ENCODE data around the gene ERICH6. TPM values are rescaled to one million over a fixed set of nuclear protein-coding genes. Genes with fewer than 3 reads are reported as not detected.

Gene ERICH6
- total and polyA plus RNA-seq, 2 experiments from 2014 or later: 0.32 TPM; not detected in 1

- no peaks in the 10 kb centered on the region for H3K36me3 Mint-ChIP-seq (ENCODE audit: low read depth)
- H3K4me3 Mint-ChIP-seq: no peak overlapping the region
- no peaks in the 10 kb centered on the region for H4K20me1 ChIP-seq (replicated peaks; ENCODE audit: insufficient read depth)
- no peak overlapping the region for H3K4me2 ChIP-seq
- no peak overlapping the region for H3K27ac ChIP-seq (ENCODE audit: low read depth)
- 0 out of 2 replicates have a peak, but pooled peaks cover 6% of the 10 kb centered on the region for H3K4me1 ChIP-seq (ENCODE audit: insufficient read depth)
- H3K4me1 Mint-ChIP-seq: peaks cover 4% of the 10 kb centered on the region; the same call in 2 of the 3 replicates
- no peak overlapping the region for H3K27ac Mint-ChIP-seq
- H3K27me3 ChIP-seq (ENCODE audit: insufficient read depth): no peaks in the 10 kb centered on the region
- no peaks in the 10 kb centered on the region for H3K36me3 ChIP-seq (ENCODE audit: insufficient read depth)
- no peaks in the 10 kb centered on the region for H3K27me3 Mint-ChIP-seq (ENCODE audit: insufficient read depth, low read depth, poor library complexity)
- no peaks in the 10 kb centered on the region for H3K9me3 Mint-ChIP-seq
- no peak overlapping the region for H3K4me3 ChIP-seq
- no peak for TF ChIP-seq STAT1 (IDR thresholded peaks at IDR 0.05; ENCODE audit: unreplicated experiment)
- H3K79me2 ChIP-seq (replicated peaks; ENCODE audit: insufficient read depth): no peaks in the 10 kb centered on the region
- ATAC-seq: no peak
- H2AFZ ChIP-seq: no peak overlapping the region
- no peak for DNase-seq (ENCODE audit: low spot score)
- H3K9me2 ChIP-seq (ENCODE audit: insufficient read depth): no peaks in the 10 kb centered on the region
- H3F3A ChIP-seq (replicated peaks; ENCODE audit: low read depth): no peaks in the 10 kb centered on the region
Measured at GRCh38 chr3:150653110-150653561, 50.6 kb downstream of the ERICH6 start.

GRCh38 chr3:150640256-150640655 is 63.5 kb downstream of the ERICH6 start:
- Mint-ChIP-seq H3K4me1 (peaks cover 7% of the 10 kb centered on the region), H3K4me3 (no peak overlapping the region), H3K9me3 (no peaks in the 10 kb centered on the region), H3K27me3 (ENCODE audit: insufficient read depth, low read depth, poor library complexity) (peaks cover 4% of the 10 kb centered on the region), H3K36me3 (ENCODE audit: low read depth) (no peaks in the 10 kb centered on the region), H3K27ac (no peak overlapping the region)
- no peak overlapping the region for H2AFZ ChIP-seq
- ATAC-seq (no peak), DNase-seq (ENCODE audit: low spot score) (no peak)
- no peaks in the 10 kb centered on the region for H4K20me1 ChIP-seq (replicated peaks; ENCODE audit: insufficient read depth)
- H3K79me2 ChIP-seq (replicated peaks; ENCODE audit: insufficient read depth): no peaks in the 10 kb centered on the region
- TF ChIP-seq JUNB (IDR thresholded peaks at IDR 0.05; ENCODE audit: unreplicated experiment) (no peak), ETS1 (IDR thresholded peaks at IDR 0.05) (no peak), ZNF331 (CRISPR knock-in tag; IDR thresholded peaks at IDR 0.05; ENCODE audit: low read depth) (no peak), REST (IDR thresholded peaks at IDR 0.05; ENCODE audit: unreplicated experiment) (no peak), CREB1 (CRISPR knock-in tag; IDR thresholded peaks at IDR 0.05; ENCODE audit: low read depth) (no peak)
- H3K27me3 ChIP-seq (ENCODE audit: insufficient read depth): no peaks in the 10 kb centered on the region
- no peak overlapping the region for H3K27ac ChIP-seq (ENCODE audit: low read depth)
- H3K4me3 ChIP-seq: no peak overlapping the region
- no peaks in the 10 kb centered on the region for H3F3A ChIP-seq (replicated peaks; ENCODE audit: low read depth)
- no peak overlapping the region for H3K4me2 ChIP-seq
- H3K4me1 ChIP-seq (ENCODE audit: insufficient read depth): peaks cover 7% of the 10 kb centered on the region
- H3K36me3 ChIP-seq (ENCODE audit: insufficient read depth): no peaks in the 10 kb centered on the region
- no peaks in the 10 kb centered on the region for H3K9me2 ChIP-seq (ENCODE audit: insufficient read depth)
